GM21526 (cell line): ENCODE results near the gene ZNF683.

Experiments
- ATAC-seq: cut with Tn5 transposase; IDR thresholded peaks from one replicate; pipeline ENCODE4 v1.9.1; 2021; ENCODE audit warnings: moderate library complexity; ENCODE audit not compliant: unreplicated experiment, low FRiP score

The ZNF683 gene

DNA sequence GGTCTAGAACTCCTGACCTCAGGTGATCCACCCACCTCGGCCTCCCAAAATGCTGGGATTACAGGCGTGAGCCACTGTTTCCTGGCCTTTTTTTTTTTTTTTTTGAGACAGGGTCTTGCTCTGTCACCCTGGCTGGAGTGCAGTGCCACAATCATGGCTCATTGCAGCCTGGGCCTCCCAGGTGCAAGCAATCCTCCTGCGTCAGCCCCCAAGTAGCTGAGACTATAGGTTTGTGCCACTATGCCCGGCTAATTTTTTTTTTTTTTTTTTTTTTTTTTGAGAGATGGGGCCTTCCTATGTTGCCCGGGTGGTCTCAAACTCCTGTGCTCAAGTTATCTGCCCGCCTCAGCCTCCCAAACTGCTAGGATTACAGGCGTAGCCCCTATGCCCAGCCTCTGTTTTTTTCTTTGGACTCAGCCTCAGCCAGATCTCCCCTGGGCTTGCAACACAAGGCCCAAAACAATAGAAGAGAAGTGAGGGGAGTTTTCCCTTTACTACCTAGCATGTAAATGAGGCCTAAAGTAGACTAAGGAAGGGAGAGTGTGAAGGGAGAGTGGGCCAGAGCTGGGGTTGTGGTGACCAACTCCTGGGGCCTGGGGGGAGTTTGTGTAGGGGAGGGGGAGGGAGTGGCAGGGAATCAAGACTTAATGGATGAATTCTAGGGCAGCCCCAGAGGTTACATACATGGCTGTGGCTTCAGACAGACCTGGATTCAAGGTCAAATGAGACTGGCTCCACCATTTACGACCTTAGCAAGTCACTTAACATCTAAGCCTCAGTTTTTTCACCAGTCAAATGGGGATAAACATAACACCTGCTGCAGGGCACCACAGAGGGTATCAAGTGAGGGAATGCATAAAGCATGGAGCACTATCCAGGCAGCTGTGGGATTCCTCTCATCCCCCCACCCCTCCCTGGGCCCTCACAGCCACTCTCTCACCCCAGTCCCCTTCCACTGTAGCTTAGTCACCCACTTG, 56.4 kb downstream of the ZNF683 start:
- no peak for ATAC-seq

DNA sequence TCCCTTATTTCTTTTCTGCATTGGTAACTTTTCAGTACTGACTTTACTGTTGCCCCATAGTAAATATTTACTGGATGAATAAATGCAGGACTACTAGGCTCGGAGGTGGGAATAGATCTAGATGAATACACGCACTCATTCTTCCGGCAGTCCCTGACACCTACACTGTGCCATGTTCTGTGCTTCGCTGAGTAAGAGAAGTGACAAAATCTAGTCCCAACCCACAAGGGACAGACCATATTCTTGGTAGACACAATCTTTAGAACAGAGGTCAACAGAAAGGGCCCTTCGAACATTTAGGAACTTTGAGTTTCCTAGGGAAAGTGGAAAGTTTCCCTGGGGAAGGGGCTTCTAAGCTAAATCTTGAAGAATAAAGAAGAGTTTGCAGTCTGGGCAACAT, 58.0 kb downstream of the ZNF683 start:
- no peak for ATAC-seq
